ENCODE data around the gene EXO1. TPM values are rescaled to one million over a fixed set of nuclear protein-coding genes. Genes with fewer than 3 reads are reported as not detected.
A peak's percentile ranks its signal among the peaks of the same experiment; 100 is the strongest.
"Not testable (repeated sequence)": the region's sequence is repeated elsewhere in the genome, so short reads cannot be mapped to it uniquely, and the experiment has no call there.

Gene EXO1
- total and polyA plus RNA-seq, 5 experiments from 2014 or later, result 0.42 to 0.62 TPM; not detected in 3

DNA sequence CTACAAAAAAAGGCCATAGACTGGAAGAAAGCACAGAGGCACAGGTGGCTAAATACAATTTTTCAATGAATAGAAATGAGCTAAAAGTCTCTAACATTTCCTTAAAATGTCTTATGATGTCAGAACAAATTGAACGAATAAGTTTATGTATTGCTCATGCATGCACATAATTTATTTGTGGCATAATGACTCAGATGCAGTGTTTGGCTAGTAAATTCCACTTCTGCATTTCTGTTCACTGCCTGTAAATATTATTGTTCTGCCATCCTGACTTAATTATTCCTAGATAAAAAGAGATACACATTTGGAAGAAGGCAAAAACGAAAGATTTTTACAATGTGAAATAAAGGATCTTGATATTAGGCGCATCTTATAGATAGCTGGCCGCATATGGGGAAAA, 26.6 kb upstream of the EXO1 start:
- Mint-ChIP-seq H3K36me3 (no peaks in the 10 kb centered on the region), H3K27ac (no peak overlapping the region), H3K9me3 (no peaks in the 10 kb centered on the region), H3K4me1 (peaks cover 0 to 2% (median under 1%) of the 10 kb centered on the region in 4 donors), H3K4me3 (no peak overlapping the region), H3K27me3 (peaks cover 0 to 6% (median 0%) of the 10 kb centered on the region in 5 donors)
- DNase-seq (no peak), ATAC-seq (no peak)
- POLR2A ChIA-PET, result no interaction called here

- peaks cover 0 to 6% (median 0%) of the 10 kb centered on the region in 5 donors for H3K27me3 Mint-ChIP-seq
- ATAC-seq (no peak), DNase-seq (no peak)
- H3K27ac Mint-ChIP-seq, result no peak overlapping the region
- H3K9me3 Mint-ChIP-seq, result no peaks in the 10 kb centered on the region
- POLR2A ChIA-PET, result no interaction called here
- H3K4me3 Mint-ChIP-seq, result no peak overlapping the region
- H3K4me1 Mint-ChIP-seq, result peaks cover 0 to 2% (median under 1%) of the 10 kb centered on the region in 4 donors
- H3K36me3 Mint-ChIP-seq, result no peaks in the 10 kb centered on the region
Observed at GRCh38 chr1:241822846-241823245, 25.2 kb upstream of the EXO1 start.

DNA sequence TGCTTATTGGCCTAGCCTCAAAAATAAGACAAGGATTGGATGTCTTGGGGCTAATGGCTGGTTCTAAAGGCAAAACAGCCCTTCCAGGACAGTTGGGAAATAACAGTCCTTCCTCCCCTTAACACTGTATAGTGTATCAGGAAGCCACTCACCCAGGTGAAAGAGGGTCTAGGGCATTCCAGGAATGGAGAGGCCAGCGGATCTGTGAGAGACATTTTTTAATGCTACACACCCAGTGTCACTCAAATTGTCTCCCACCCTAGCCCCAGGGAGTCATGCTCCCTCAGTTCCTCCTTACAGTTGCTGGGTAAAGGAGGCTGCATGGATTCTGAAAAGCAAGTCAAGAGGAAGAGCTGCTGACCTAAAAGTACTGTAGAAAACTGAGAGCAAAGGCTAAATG, 24.1 kb upstream of the EXO1 start:
- Mint-ChIP-seq H3K27me3 (peaks cover 0 to 6% (median 0%) of the 10 kb centered on the region in 5 donors), H3K36me3 (no peaks in the 10 kb centered on the region), H3K9me3 (no peaks in the 10 kb centered on the region), H3K4me3 (no peak overlapping the region), H3K27ac (no peak overlapping the region), H3K4me1 (peaks cover 0 to 2% (median under 1%) of the 10 kb centered on the region in 4 donors)
- DNase-seq (no peak), ATAC-seq (no peak)
- POLR2A ChIA-PET, result no interaction called here

- H3K9me3 Mint-ChIP-seq, result no peaks in the 10 kb centered on the region
- peaks cover 0 to 6% (median 0%) of the 10 kb centered on the region in 5 donors for H3K27me3 Mint-ChIP-seq
- no peak for DNase-seq
- peaks cover 0 to 2% (median under 1%) of the 10 kb centered on the region in 4 donors for H3K4me1 Mint-ChIP-seq
- H3K27ac Mint-ChIP-seq, result no peak overlapping the region
- no peak overlapping the region for H3K4me3 Mint-ChIP-seq
- no peak for ATAC-seq
- no peaks in the 10 kb centered on the region for H3K36me3 Mint-ChIP-seq
- POLR2A ChIA-PET, result no interaction called here
Observed at GRCh38 chr1:241825581-241825980, 22.4 kb upstream of the EXO1 start.

- H3K9me3 Mint-ChIP-seq, H3K4me1 Mint-ChIP-seq, H3K36me3 Mint-ChIP-seq, H3K27me3 Mint-ChIP-seq, H3K4me3 Mint-ChIP-seq, DNase-seq, ATAC-seq, POLR2A ChIA-PET: not testable (repeated sequence)
- peak overlapping the region in 1 of 10 donors; percentile 3 for H3K27ac Mint-ChIP-seq
Observed at GRCh38 chr1:241826613-241827012, 21.4 kb upstream of the EXO1 start.

DNA sequence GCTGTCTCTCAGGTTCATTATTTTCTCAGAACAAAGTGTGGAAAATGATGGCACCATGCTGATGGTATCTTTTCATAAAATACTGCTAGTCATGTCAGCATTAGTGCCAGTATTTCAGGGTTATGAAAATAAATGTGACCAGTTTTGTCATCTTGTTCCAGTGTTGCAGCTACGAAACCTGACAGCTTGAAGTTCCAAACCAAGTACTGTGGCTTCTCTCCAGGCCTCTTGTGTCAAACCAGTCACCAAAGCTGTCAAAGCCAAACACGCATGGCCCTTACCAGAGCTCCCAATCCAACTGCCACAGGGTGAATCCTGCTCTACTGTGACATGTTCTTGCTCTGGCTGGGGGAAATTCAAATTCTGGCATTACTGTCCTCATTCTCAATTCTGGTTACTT, 20.7 kb upstream of the EXO1 start:
- H3K4me3 Mint-ChIP-seq, result no peak overlapping the region
- ATAC-seq (no peak), DNase-seq (no peak)
- H3K36me3 Mint-ChIP-seq, result no peaks in the 10 kb centered on the region
- peaks cover 0 to 1% (median 0%) of the 10 kb centered on the region in 4 donors for H3K4me1 Mint-ChIP-seq
- POLR2A ChIA-PET, result no interaction called here
- no peaks in the 10 kb centered on the region for H3K9me3 Mint-ChIP-seq
- H3K27me3 Mint-ChIP-seq, result peaks cover 0 to 6% (median 0%) of the 10 kb centered on the region in 5 donors
- H3K27ac Mint-ChIP-seq, result peak overlapping the region in 1 of 10 donors; percentile 4

DNA sequence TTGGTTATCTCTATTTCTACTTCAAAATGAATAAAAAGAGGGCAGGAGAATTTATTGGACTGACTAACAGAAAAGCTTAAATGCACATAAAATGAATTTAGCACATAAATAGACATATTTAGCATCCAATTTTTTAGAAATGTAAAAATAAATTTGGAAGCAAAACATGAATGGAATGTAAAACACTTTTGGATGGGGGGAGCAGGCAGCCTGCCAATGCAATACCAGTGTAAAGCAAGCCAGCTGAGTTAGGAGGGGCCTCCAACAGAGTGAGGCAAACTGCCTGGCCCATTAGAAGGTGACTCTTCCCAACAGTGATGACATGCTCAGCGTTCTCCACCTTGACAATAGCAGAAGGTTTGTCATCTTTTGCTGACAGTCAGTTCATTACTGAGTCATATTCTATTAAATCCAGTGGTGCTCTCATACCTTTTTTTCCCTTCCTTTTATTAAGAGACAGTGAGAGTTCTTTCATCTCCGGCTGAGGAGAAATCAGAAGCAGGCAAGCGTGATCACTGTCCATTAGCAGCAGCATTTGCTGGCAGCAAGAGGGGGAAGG, 19.5 kb upstream of the EXO1 start:
- Mint-ChIP-seq H3K36me3 (no peaks in the 10 kb centered on the region), H3K4me1 (peaks cover 0 to 1% (median 0%) of the 10 kb centered on the region in 4 donors), H3K27ac (no peak overlapping the region), H3K27me3 (peaks cover 0 to 6% (median 3%) of the 10 kb centered on the region in 5 donors), H3K9me3 (no peaks in the 10 kb centered on the region), H3K4me3 (no peak overlapping the region)
- no peak for ATAC-seq
- POLR2A ChIA-PET, result no interaction called here
- DNase-seq, result no peak

DNA sequence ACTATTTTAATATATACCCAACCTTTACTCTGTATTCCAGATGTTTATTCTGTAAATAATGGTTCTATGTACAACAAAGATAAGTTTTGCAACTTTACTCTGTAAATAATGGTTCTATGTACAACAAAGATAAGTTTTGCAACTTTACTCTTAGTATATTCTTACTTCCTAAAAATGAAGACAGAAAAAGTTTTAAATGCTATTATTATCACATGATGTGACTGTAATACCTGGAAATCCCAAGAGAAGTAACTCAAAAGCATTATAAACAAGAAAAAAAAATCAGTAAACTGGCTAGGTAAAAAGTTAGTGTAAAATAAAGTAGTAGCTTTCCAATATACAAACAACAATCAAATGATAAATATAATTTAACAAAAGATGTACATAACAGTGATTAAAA, 18.5 kb upstream of the EXO1 start:
- peaks cover 0 to 8% (median 2%) of the 10 kb centered on the region in 5 donors for H3K27me3 Mint-ChIP-seq
- DNase-seq (no peak), ATAC-seq (no peak)
- H3K4me3 Mint-ChIP-seq, result no peak overlapping the region
- H3K9me3 Mint-ChIP-seq, result no peaks in the 10 kb centered on the region
- POLR2A ChIA-PET, result no interaction called here
- H3K36me3 Mint-ChIP-seq, result no peaks in the 10 kb centered on the region
- peaks cover 0 to 1% (median 0%) of the 10 kb centered on the region in 4 donors for H3K4me1 Mint-ChIP-seq
- no peak overlapping the region for H3K27ac Mint-ChIP-seq

GRCh38 chr1:241834733-241835377, 13.1 kb upstream of the EXO1 start:
- no peak for DNase-seq

DNA sequence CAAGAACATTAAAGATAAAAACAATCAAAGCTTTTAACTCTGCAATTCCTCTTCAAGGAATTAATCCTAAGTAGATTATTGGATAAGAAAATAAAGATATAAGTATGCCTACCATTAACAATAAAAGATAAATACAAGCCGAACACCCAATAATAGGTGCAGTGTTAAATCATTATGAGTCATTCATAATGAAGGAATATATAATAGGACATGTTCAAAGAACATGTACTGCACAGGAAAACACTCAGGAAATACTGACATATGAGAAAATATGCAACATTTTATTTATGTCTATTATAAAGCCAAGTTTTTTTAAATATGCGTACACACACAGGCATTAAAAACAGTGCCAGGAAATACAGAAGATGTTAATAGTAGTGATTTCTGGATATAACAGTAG, 11.1 kb upstream of the EXO1 start:
- no peak for ATAC-seq
- no peak for DNase-seq
- no peaks in the 10 kb centered on the region for H3K36me3 Mint-ChIP-seq
- POLR2A ChIA-PET, result no interaction called here
- H3K27ac Mint-ChIP-seq, result no peak overlapping the region
- no peaks in the 10 kb centered on the region for H3K9me3 Mint-ChIP-seq
- H3K4me3 Mint-ChIP-seq, result no peak overlapping the region
- H3K4me1 Mint-ChIP-seq, result peaks cover 0 to 7% (median 3%) of the 10 kb centered on the region in 4 donors
- H3K27me3 Mint-ChIP-seq, result peaks cover 0 to 4% (median 3%) of the 10 kb centered on the region in 5 donors

More at GRCh38 chr1:241834733-241835377, 13.1 kb upstream of the EXO1 start:
- no peak for ATAC-seq
- Mint-ChIP-seq H3K4me3 (no peak overlapping the region), H3K27ac (no peak overlapping the region), H3K36me3 (no peaks in the 10 kb centered on the region), H3K4me1 (peaks cover 0 to 7% (median 3%) of the 10 kb centered on the region in 4 donors), H3K27me3 (peaks cover 0 to 8% (median 4%) of the 10 kb centered on the region in 5 donors), H3K9me3 (no peaks in the 10 kb centered on the region)
- POLR2A ChIA-PET, result no interaction called here

DNA sequence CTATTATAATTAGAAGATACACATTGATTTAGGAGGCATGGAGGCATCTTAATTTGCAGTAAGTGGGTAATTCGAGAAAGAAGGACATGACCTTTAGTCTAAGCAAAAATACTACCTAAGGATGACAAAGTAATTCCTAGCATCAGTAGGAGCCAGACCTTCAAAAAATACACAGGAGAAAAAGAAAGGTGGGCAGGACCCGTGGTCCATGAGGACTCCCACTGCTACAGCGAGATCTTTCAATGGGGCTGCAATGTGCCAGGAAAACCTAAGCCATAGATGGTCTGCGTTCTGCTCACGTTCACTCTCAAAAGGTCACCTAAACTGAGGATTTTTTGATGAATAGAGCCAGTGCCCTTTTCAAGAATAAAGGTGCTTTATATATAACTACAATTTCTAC, 10.6 kb upstream of the EXO1 start:
- POLR2A ChIA-PET, result no interaction called here
- peaks cover 0 to 7% (median 3%) of the 10 kb centered on the region in 4 donors for H3K4me1 Mint-ChIP-seq
- no peak for ATAC-seq
- no peak overlapping the region for H3K27ac Mint-ChIP-seq
- no peaks in the 10 kb centered on the region for H3K9me3 Mint-ChIP-seq
- H3K36me3 Mint-ChIP-seq, result no peaks in the 10 kb centered on the region
- DNase-seq, result no peak
- peaks cover 0 to 4% (median 3%) of the 10 kb centered on the region in 5 donors for H3K27me3 Mint-ChIP-seq
- no peak overlapping the region for H3K4me3 Mint-ChIP-seq

- H3K9me3 Mint-ChIP-seq, result no peaks in the 10 kb centered on the region
- DNase-seq, result no peak
- POLR2A ChIA-PET, result no interaction called here
- no peak overlapping the region for H3K27ac Mint-ChIP-seq
- H3K27me3 Mint-ChIP-seq, result peaks cover 0 to 7% (median 3%) of the 10 kb centered on the region in 5 donors
- ATAC-seq, result no peak
- no peak overlapping the region for H3K4me3 Mint-ChIP-seq
- peaks cover 0 to 7% (median 3%) of the 10 kb centered on the region in 4 donors for H3K4me1 Mint-ChIP-seq
- H3K36me3 Mint-ChIP-seq, result no peaks in the 10 kb centered on the region
Observed at GRCh38 chr1:241837901-241838300, 10.1 kb upstream of the EXO1 start.

DNA sequence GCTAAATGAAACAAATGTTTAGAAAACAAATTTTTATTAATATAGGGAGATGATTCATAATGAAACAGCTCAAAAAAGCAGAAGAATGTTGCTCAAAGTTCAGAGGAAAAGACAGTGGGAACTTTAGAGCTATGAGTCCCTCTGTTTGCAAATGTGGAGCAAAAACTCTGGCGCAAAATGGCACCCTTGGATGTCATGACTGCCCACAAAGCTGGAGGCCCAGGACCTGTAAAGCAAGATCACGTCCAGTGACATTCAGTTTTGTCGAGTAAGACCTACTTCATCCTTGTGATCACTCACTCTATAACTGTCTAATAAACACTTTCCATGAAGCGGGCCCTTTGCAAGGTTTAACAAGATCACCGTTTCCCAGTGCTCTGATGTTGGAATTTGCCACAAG, 9.1 kb upstream of the EXO1 start:
- DNase-seq, result no peak
- Mint-ChIP-seq H3K36me3 (no peaks in the 10 kb centered on the region), H3K4me1 (peaks cover 0 to 7% (median 3%) of the 10 kb centered on the region in 4 donors), H3K4me3 (no peak overlapping the region), H3K9me3 (no peaks in the 10 kb centered on the region), H3K27ac (no peak overlapping the region), H3K27me3 (peaks cover 0 to 5% (median 3%) of the 10 kb centered on the region in 5 donors)
- POLR2A ChIA-PET, result no interaction called here
- no peak for ATAC-seq

Measured in naive thymus-derived CD8-positive, alpha-beta T cell (primary cell).